HepG2 (cell line): ENCODE data around the gene HDAC4. TPM values are rescaled to one million over a fixed set of nuclear protein-coding genes. Genes with fewer than 3 reads are reported as not detected.

Experiments used
- ATAC-seq: fragments of 200-7000 bp; cut with Tn5 transposase; 3 replicates; pipeline ENCODE4 v1.9.1; 2020; ENCODE audit warnings: mild to moderate bottlenecking, moderate library complexity
- BruUV-seq: library from RNA; stranded (reverse); fragments of 400-500 nt; replicated peaks from 2 replicates; lab custom pipeline; 2021; lab: Mats Ljungman, UMichigan
- CTCF ChIA-PET: fragments of 300-600 bp; formaldehyde crosslinking; extraction: SDS; loops from one replicate; lab custom pipeline; 2021; ENCODE audit warnings: low total read pairs, inconsistent platforms, low intra/inter-chr PET ratio; lab: Yijun Ruan, JAX
- POLR2A ChIA-PET: fragments of 350-600 bp; sonication (Branson Sonifier 250); formaldehyde crosslinking; loops from one replicate; lab custom pipeline; 2020; ENCODE audit warnings: antibody characterized with exemption, inconsistent platforms; lab: Yijun Ruan, JAX
- DNase-seq: peaks from one replicate; pipeline ENCODE4 v3.0.0-alpha.2; 2015; ENCODE audit warnings: low spot score
- FAIRE-seq: peaks from 3 replicates; lab custom pipeline; 2011; peaks lifted over from hg19 to GRCh38; lab: Jason Lieb, UNC
- H2AFZ ChIP-seq: one replicate; pipeline ENCODE4 v1.6.1; 2011; ENCODE audit warnings: low read length, inconsistent platforms
- H3K27ac ChIP-seq: fragments of 300-600 bp; 3 replicates; pipeline ENCODE4 v1.8.0; 2011; ENCODE audit warnings: mixed run types, mild to moderate bottlenecking, mixed read lengths, low read length, inconsistent platforms; ENCODE audit not compliant: insufficient read depth; ENCODE audit errors: extremely low read length
- H3K27me3 ChIP-seq, 2 experiments: fragments of 200-600 bp in 1 of 2; 2 replicates in 1 of 2; 3 replicates in 1 of 2; pipeline versions ENCODE4 v1.6.0 to v1.8.0; 2011; ENCODE audit warnings: low read length in 2 of 2, mild to moderate bottlenecking in 2 of 2, moderate library complexity in 2 of 2, inconsistent platforms in 1 of 2; ENCODE audit not compliant: insufficient read depth in 2 of 2, control insufficient read depth in 1 of 2
- H3K36me3 ChIP-seq, 2 experiments: fragments of 200-600 bp in 1 of 2; replicated peaks in 1 of 2; 2 replicates in 1 of 2; 3 replicates in 1 of 2; pipeline versions ENCODE4 v1.5.1 to v1.8.0; 2011; ENCODE audit warnings: low read length in 2 of 2, inconsistent platforms in 1 of 2; ENCODE audit not compliant: insufficient read depth in 2 of 2, control insufficient read depth in 1 of 2
- H3K4me1 ChIP-seq: 2 replicates; pipeline ENCODE4 v1.5.1; 2012; ENCODE audit warnings: low read length, inconsistent platforms; ENCODE audit not compliant: insufficient read depth
- H3K4me2 ChIP-seq: 2 replicates; pipeline ENCODE4 v1.6.0; 2011; ENCODE audit warnings: low read depth, low read length, inconsistent platforms
- H3K4me3 ChIP-seq, 3 experiments: fragments of 200-600 bp in 1 of 3; sonication (generic), shearing (Covaris generic) in 1 of 3; replicated peaks in 1 of 3; 2 replicates each; pipeline ENCODE4 v1.5.1; 2011 to 2016; ENCODE audit warnings: low read length in 3 of 3, inconsistent platforms in 2 of 3, low read depth in 2 of 3, mild to moderate bottlenecking in 2 of 3, control low read depth in 1 of 3, mixed read lengths in 1 of 3; ENCODE audit not compliant: insufficient read depth in 1 of 3
- H3K79me2 ChIP-seq: one replicate; pipeline ENCODE4 v1.6.1; 2011; ENCODE audit warnings: low read length, inconsistent platforms; ENCODE audit not compliant: insufficient read depth
- H3K9ac ChIP-seq: 2 replicates; pipeline ENCODE4 v1.6.0; 2011; ENCODE audit warnings: mild to moderate bottlenecking, low read depth, low read length, inconsistent platforms; ENCODE audit not compliant: insufficient read depth
- H3K9me3 ChIP-seq: 2 replicates; pipeline ENCODE4 v1.5.1; 2012; ENCODE audit warnings: mild to moderate bottlenecking, low read length
- H4K20me1 ChIP-seq: 2 replicates; pipeline ENCODE4 v1.6.0; 2011; ENCODE audit warnings: inconsistent platforms, mild to moderate bottlenecking, low read length, moderate library complexity; ENCODE audit not compliant: insufficient read depth
- AGO2 ChIP-seq: fragments of 200-400 bp; formaldehyde crosslinking; optimal IDR thresholded peaks from 2 replicates; pipeline ENCODE3; 2017; ENCODE audit warnings: mild to moderate bottlenecking, low read depth, low read length, moderate library complexity
- FOSL2 ChIP-seq: sonication (generic); formaldehyde crosslinking; IDR thresholded peaks from 2 replicates; pipeline ENCODE4 v1.4.0; 2020; ENCODE audit warnings: missing genetic modification reagents
- HOXD1 ChIP-seq: sonication (generic); formaldehyde crosslinking; IDR thresholded peaks from 2 replicates; pipeline ENCODE4 v1.5.0; 2020; ENCODE audit warnings: missing genetic modification reagents
- IRF2 ChIP-seq: IDR thresholded peaks from 2 replicates; pipeline ENCODE4 v1.6.1; 2018; ENCODE audit warnings: missing genetic modification reagents, missing compliant biosample characterization
- NRL ChIP-seq: sonication (generic); formaldehyde crosslinking; IDR thresholded peaks from 2 replicates; pipeline ENCODE4 v1.5.0; 2020; ENCODE audit warnings: missing genetic modification reagents, mild to moderate bottlenecking, moderate library complexity, borderline replicate concordance
- ZFP41 ChIP-seq: sonication (generic); formaldehyde crosslinking; IDR thresholded peaks from 2 replicates; pipeline ENCODE4 v1.4.0; 2020; ENCODE audit warnings: mild to moderate bottlenecking, missing genetic modification reagents, borderline replicate concordance
- ZNF468 ChIP-seq: sonication (generic); formaldehyde crosslinking; IDR thresholded peaks from 2 replicates; pipeline ENCODE4 v1.8.0; 2022; ENCODE audit warnings: mild to moderate bottlenecking, moderate library complexity, missing genetic modification reagents
- ZNF713 ChIP-seq: sonication (generic); formaldehyde crosslinking; IDR thresholded peaks from 2 replicates; pipeline ENCODE4 v1.4.0; 2020; ENCODE audit warnings: mild to moderate bottlenecking, missing genetic modification reagents
- WGBS: methylation state at CpG from one replicate; pipeline ENCODE4 v1.1.6; 2017; ENCODE audit warnings: low lambda C conversion rate; 5-methylcytosine and 5-hydroxymethylcytosine counted together
- in situ Hi-C: cut with HindIII; loops from 2 replicates; pipeline ENCODE4 v1.10.0; 2017; ENCODE audit warnings: low pct_unique_long_range_greater_than_20kb; ENCODE audit not compliant: extremely low pct_ligation_motif_present
- intact Hi-C: fragments of 100-400 bp; cut with micrococcal nuclease; formaldehyde crosslinking; loops from one replicate; pipeline ENCODE4 v1.10.0; 2022; ENCODE audit not compliant: unreplicated experiment
- polyA plus RNA-seq, 8 experiments: library from polyadenylated mRNA; depleted of rRNA in 3 of 8; stranded (reverse) in 7 of 8; unstranded in 1 of 8; fragments of >200 nt; fragmentation: Illumina TruSeq in 4 of 8; extraction: Trizol in 4 of 8; gene quantifications; 2 replicates each; pipeline versions ENCODE4 v1.2.1 to v1.2.3, GENCODE V29; 2011 to 2016; ENCODE audit warnings: low read depth in 4 of 8, missing spikeins in 1 of 8, mixed read lengths in 1 of 8; ENCODE audit not compliant: insufficient read depth in 1 of 8
- total RNA-seq, 5 experiments: library from RNA; depleted of rRNA; stranded (reverse); fragments of >200 nt; fragmentation: Illumina TruSeq; extraction: Trizol; gene quantifications; 2 replicates each; pipeline ENCODE4 v1.2.3, GENCODE V29; 2016; ENCODE audit warnings: low read depth in 1 of 5
- TF ChIP-seq, protein P1 (sequence below): IDR thresholded peaks from 2 replicates; pipeline ENCODE4 v1.6.1; 2018; ENCODE audit warnings: missing genetic modification reagents, mild to moderate bottlenecking, missing compliant biosample characterization
- TF ChIP-seq, protein P2 (sequence below): sonication (generic); formaldehyde crosslinking; IDR thresholded peaks from 2 replicates; pipeline ENCODE4 v1.4.0; 2020; ENCODE audit warnings: missing genetic modification reagents, borderline replicate concordance
- TF ChIP-seq, protein P3 (sequence below): sonication (generic); formaldehyde crosslinking; IDR thresholded peaks from 2 replicates; pipeline ENCODE4 v1.4.0; 2020; ENCODE audit warnings: missing genetic modification reagents, borderline replicate concordance
- TF ChIP-seq, protein P4 (sequence below): sonication (generic); formaldehyde crosslinking; IDR thresholded peaks from 2 replicates; pipeline ENCODE4 v1.4.0; 2020; ENCODE audit warnings: mild to moderate bottlenecking, missing genetic modification reagents

Gene HDAC4
- total and polyA plus RNA-seq, 2 of the 13 experiments (the other 11 are each of a cell fraction or from before 2014, with no cell fraction given): 10.1 to 11.5 TPM

DNA sequence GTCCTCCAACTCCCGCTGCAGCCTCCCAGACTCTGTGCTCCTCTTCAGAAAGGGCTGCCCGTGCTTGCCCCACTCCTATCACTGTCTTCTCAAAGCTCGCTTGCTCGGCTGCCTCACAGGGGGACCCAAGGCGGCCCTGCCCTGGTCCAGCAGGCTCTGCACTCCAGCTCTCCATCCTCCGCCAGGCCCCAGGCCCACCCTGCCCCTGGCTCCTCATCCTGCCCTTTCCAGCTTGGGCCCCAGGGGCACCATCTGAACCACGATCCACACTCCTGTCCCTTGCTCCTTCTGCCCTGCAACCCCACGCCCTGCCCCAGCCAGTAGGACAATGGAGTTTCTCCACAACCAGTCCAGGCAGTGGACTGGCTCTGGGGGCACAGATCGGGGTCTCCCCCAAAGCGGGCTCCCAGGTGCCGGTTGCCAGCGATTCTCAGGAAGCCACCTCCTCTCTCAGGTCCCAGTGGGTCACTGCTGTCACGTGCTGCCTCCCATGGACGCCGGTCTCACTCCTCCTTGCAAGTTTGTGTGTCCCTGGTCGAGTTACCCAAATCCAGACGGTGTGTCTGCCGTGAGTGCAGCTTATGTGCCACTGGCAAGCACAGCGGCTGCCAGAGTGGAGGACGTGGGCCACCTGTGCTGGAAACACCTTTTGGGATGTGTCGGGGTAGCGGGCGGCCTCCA, 238.5 kb downstream of the HDAC4 start:
- ChIA-PET CTCF (no interaction called here), POLR2A (no interaction called here)
- intact Hi-C loops (no loop called here), in situ Hi-C loops (no loop called here)
- TF ChIP-seq ZNF468 (CRISPR knock-in tag) (no peak), NRL (CRISPR knock-in tag) (0 out of 2 replicates have a peak, but pooled peaks have one; percentile 20), AGO2 (peak; percentile 62)
- 99% methylated on average over 17 of the region's 23 CpGs for WGBS
- no peaks in the 10 kb centered on the region for H4K20me1 ChIP-seq
- no peak overlapping the region for H2AFZ ChIP-seq
- ATAC-seq: no peak
- H3K9me3 ChIP-seq: no peaks in the 10 kb centered on the region
- H3K4me2 ChIP-seq: no peak overlapping the region
- no peak overlapping the region for H3K9ac ChIP-seq
- H3K36me3 ChIP-seq: peaks cover 16 to 29% of the 10 kb centered on the region in 2 experiments
- H3K4me3 ChIP-seq: no peak overlapping the region
- H3K4me1 ChIP-seq: no peaks in the 10 kb centered on the region
- H3K27ac ChIP-seq: no peak overlapping the region
- H3K27me3 ChIP-seq: no peaks in the 10 kb centered on the region
- no peak for FAIRE-seq
- no peak for DNase-seq
- BruUV-seq: no TSS peak
- no peaks in the 10 kb centered on the region for H3K79me2 ChIP-seq

DNA sequence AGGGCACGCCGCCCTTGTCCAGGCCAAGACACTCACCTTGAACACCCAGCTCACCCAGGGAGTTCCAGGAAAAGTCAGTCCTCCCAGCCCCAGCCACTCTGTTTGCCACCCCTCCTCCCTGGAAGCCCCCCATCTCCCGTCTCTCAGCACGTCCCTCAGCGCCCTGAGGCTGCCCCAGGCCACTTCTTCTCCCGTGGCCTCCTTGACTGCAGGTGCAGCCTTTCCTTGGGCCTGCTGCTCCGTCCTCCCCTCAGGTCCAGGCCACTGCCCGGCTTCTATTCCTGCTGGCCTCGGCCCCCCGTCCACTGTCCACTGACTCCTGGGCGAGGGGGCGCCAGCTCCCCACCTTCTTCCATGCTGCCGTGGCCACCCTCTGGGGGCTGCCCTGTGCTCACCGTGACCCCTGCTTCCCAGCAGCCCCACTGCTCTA, 239.1 kb downstream of the HDAC4 start:
- no peaks in the 10 kb centered on the region for H3K4me1 ChIP-seq
- ATAC-seq: no peak
- POLR2A ChIA-PET: no interaction called here
- no TSS peak for BruUV-seq
- no peak for FAIRE-seq
- H3K9me3 ChIP-seq: no peaks in the 10 kb centered on the region
- CTCF ChIA-PET: no interaction called here
- H3K36me3 ChIP-seq: peaks cover 16 to 28% of the 10 kb centered on the region in 2 experiments
- H3K4me2 ChIP-seq: no peak overlapping the region
- H3K27me3 ChIP-seq: no peaks in the 10 kb centered on the region
- intact Hi-C loops (no loop called here), in situ Hi-C loops (no loop called here)
- no peak overlapping the region for H3K4me3 ChIP-seq
- DNase-seq: no peak
- WGBS: 90% methylated on average over 14 of the region's 14 CpGs
- no peak overlapping the region for H3K9ac ChIP-seq
- H2AFZ ChIP-seq: no peak overlapping the region
- no peak overlapping the region for H3K27ac ChIP-seq
- no peaks in the 10 kb centered on the region for H3K79me2 ChIP-seq
- no peaks in the 10 kb centered on the region for H4K20me1 ChIP-seq
- TF ChIP-seq HOXD1 (CRISPR knock-in tag): no peak
- TF ChIP-seq, protein P1, sequence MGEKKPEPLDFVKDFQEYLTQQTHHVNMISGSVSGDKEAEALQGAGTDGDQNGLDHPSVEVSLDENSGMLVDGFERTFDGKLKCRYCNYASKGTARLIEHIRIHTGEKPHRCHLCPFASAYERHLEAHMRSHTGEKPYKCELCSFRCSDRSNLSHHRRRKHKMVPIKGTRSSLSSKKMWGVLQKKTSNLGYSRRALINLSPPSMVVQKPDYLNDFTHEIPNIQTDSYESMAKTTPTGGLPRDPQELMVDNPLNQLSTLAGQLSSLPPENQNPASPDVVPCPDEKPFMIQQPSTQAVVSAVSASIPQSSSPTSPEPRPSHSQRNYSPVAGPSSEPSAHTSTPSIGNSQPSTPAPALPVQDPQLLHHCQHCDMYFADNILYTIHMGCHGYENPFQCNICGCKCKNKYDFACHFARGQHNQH: no peak
- TF ChIP-seq FOSL2 (CRISPR knock-in tag): no peak
- TF ChIP-seq, protein P2, sequence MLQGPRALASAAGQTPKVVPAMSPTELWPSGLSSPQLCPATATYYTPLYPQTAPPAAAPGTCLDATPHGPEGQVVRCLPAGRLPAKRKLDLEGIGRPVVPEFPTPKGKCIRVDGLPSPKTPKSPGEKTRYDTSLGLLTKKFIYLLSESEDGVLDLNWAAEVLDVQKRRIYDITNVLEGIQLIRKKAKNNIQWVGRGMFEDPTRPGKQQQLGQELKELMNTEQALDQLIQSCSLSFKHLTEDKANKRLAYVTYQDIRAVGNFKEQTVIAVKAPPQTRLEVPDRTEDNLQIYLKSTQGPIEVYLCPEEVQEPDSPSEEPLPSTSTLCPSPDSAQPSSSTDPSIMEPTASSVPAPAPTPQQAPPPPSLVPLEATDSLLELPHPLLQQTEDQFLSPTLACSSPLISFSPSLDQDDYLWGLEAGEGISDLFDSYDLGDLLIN: no peak
- no peak for TF ChIP-seq ZFP41 (CRISPR knock-in tag)
- TF ChIP-seq IRF2 (CRISPR knock-in tag): no peak
- TF ChIP-seq, protein P3, sequence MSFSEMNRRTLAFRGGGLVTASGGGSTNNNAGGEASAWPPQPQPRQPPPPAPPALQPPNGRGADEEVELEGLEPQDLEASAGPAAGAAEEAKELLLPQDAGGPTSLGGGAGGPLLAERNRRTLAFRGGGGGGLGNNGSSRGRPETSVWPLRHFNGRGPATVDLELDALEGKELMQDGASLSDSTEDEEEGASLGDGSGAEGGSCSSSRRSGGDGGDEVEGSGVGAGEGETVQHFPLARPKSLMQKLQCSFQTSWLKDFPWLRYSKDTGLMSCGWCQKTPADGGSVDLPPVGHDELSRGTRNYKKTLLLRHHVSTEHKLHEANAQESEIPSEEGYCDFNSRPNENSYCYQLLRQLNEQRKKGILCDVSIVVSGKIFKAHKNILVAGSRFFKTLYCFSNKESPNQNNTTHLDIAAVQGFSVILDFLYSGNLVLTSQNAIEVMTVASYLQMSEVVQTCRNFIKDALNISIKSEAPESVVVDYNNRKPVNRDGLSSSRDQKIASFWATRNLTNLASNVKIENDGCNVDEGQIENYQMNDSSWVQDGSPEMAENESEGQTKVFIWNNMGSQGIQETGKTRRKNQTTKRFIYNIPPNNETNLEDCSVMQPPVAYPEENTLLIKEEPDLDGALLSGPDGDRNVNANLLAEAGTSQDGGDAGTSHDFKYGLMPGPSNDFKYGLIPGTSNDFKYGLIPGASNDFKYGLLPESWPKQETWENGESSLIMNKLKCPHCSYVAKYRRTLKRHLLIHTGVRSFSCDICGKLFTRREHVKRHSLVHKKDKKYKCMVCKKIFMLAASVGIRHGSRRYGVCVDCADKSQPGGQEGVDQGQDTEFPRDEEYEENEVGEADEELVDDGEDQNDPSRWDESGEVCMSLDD (CRISPR knock-in tag): no peak
- TF ChIP-seq, protein P4, sequence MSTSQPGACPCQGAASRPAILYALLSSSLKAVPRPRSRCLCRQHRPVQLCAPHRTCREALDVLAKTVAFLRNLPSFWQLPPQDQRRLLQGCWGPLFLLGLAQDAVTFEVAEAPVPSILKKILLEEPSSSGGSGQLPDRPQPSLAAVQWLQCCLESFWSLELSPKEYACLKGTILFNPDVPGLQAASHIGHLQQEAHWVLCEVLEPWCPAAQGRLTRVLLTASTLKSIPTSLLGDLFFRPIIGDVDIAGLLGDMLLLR: no peak
- TF ChIP-seq ZNF713 (CRISPR knock-in tag): no peak
